Upper lobe of left lung (tissue), 6 donors: ENCODE data around the gene ASTL. TPM values are rescaled to one million over a fixed set of nuclear protein-coding genes. Genes with fewer than 3 reads are reported as not detected.
A peak's percentile ranks its signal among the peaks of the same experiment; 100 is the strongest.

Source experiments
- ATAC-seq, 2 donors: fragments of 200-7000 bp; cut with Tn5 transposase; one replicate each; pipeline ENCODE4 v1.9.1; 2022; ENCODE audit warnings: mild to moderate bottlenecking in 2 of 2, moderate library complexity in 2 of 2; ENCODE audit not compliant: low FRiP score in 2 of 2
- DNase-seq, 2 donors: peaks; one replicate each; pipeline ENCODE4 v3.0.0-alpha.2; 2019 to 2020
- H3K27ac ChIP-seq, 4 donors: fragments of 200-600 bp; sonication (generic); one replicate each; pipeline ENCODE4 v1.5.1; 2016 to 2019
- H3K27me3 ChIP-seq, 4 donors: fragments of 200-600 bp; sonication (generic); one replicate each; pipeline ENCODE4 v1.5.1; 2017 to 2019
- H3K36me3 ChIP-seq, 4 donors: fragments of 200-600 bp; sonication (generic); one replicate each; pipeline ENCODE4 v1.5.1; 2016 to 2019
- H3K4me1 ChIP-seq, 4 donors: fragments of 200-600 bp; sonication (generic); one replicate each; pipeline ENCODE4 v1.5.1; 2018 to 2019
- H3K4me3 ChIP-seq, 4 donors: fragments of 200-600 bp; sonication (generic); one replicate each; pipeline ENCODE4 v1.5.1; 2017 to 2019; ENCODE audit warnings: mild to moderate bottlenecking in 2 of 4, moderate library complexity in 1 of 4
- H3K9me3 ChIP-seq, 4 donors: fragments of 200-600 bp; sonication (generic); one replicate each; pipeline ENCODE4 v1.5.1; 2018 to 2019
- CTCF ChIP-seq, 6 experiments: fragments of 450-650 bp in 4 of 6; fragments of 200-600 bp in 2 of 6; sonication (generic) in 2 of 6; IDR thresholded peaks; one replicate each; pipeline ENCODE4 v1.5.1; 2016 to 2019; ENCODE audit warnings: antibody characterized with exemption in 6 of 6
- EP300 ChIP-seq, 4 donors: sonication (generic); formaldehyde crosslinking; IDR thresholded peaks; one replicate each; pipeline ENCODE4 v1.5.1; 2017; ENCODE audit warnings: antibody characterized with exemption in 4 of 4, control low read depth in 2 of 4
- POLR2A ChIP-seq, 4 donors: fragments of 450-650 bp; IDR thresholded peaks; one replicate each; pipeline ENCODE4 v1.5.1; 2016 to 2017; ENCODE audit warnings: antibody characterized with exemption in 4 of 4, mild to moderate bottlenecking in 2 of 4
- POLR2AphosphoS5 ChIP-seq, 2 donors: sonication (generic); formaldehyde crosslinking; IDR thresholded peaks; one replicate each; pipeline ENCODE4 v1.5.1; 2017; ENCODE audit warnings: antibody characterized with exemption in 2 of 2
- WGBS, 2 donors: methylation state at CpG; one replicate each; pipeline ENCODE4 v1.1.5; 2017 to 2018; 5-methylcytosine and 5-hydroxymethylcytosine counted together
- total RNA-seq, 6 donors: library from RNA; depleted of rRNA in 4 of 6; stranded (reverse); fragments of >200 nt in 4 of 6; gene quantifications; one replicate each; pipeline versions ENCODE4 v1.1.0 to v1.2.1, GENCODE V29; 2016 to 2021
- donor health status: DM: no; HTN: no; CAD: no; lungs with moderate emphysema.
- donor health status: DM: no; HTN: yes; CAD: no; lungs with severe emphysema.

Gene ASTL
- total RNA-seq, 6 donors from 2014 or later: 0.23 to 1.3 (median 0.27) TPM; not detected in 3

DNA sequence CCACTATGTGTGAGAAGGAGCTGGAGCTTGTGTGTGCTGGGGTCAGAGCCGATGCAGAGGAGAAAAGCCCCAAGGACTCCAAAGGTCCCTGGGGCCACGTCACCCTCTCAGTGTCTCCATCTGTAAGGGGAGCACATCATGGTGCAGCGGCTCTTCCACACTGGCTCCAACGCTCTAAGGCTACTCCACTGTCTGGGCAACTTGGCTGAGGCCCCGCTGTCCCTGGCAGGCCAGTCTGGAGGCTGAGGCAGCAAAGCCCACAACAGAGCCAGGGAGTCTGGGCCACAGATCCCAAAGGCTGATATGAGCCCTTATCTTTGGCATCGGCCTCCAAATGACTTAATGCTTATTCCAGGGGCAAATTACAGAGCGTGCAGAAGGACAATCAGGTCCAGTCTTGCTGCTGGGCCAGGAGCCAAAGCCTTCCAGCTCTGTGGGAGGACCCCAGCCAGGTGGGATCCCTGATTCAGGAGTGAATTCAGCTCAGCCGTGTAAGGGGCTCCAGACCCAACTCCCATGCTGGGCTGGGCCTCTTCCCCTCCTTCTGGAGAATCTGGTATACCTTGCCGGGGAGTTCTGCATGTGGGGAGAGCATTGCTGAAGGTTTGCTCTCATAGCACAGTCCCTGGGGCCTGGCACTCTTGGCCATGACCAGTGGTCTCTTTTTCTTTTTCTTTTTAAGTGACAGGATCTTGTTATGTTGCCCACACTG lies 8.7 kb upstream of the ASTL start:
- peaks cover 0 to 5% (median 0%) of the 10 kb centered on the region in 4 donors for H3K27me3 ChIP-seq
- no peaks in the 10 kb centered on the region for H3K36me3 ChIP-seq
- H3K27ac ChIP-seq: peak overlapping the region in 2 of 4 donors; percentile 76 to 82
- ATAC-seq (no peak), DNase-seq (peak in 1 of 2 donors; percentile 20)
- H3K4me1 ChIP-seq: peaks cover 12 to 50% (median 27%) of the 10 kb centered on the region in 4 donors
- H3K9me3 ChIP-seq: no peaks in the 10 kb centered on the region
- WGBS, 2 donors: 80 to 84% methylated on average over 3 to 9 of the region's 9 CpGs
- TF ChIP-seq EP300 (IDR thresholded peaks at IDR 0.05) (no peak), POLR2A (IDR thresholded peaks at IDR 0.05) (no peak), POLR2AphosphoS5 (IDR thresholded peaks at IDR 0.05) (no peak), CTCF (IDR thresholded peaks at IDR 0.05) (no peak)
- no peak overlapping the region for H3K4me3 ChIP-seq

- peak overlapping the region in 2 of 4 donors; percentile 71 to 84 for H3K4me3 ChIP-seq
- peak in 1 of 2 donors; percentile 49 for TF ChIP-seq POLR2AphosphoS5 (IDR thresholded peaks at IDR 0.05)
- no peak for TF ChIP-seq EP300 (IDR thresholded peaks at IDR 0.05)
- peak in 1 of 6 experiments; percentile 5 for TF ChIP-seq CTCF (IDR thresholded peaks at IDR 0.05)
- peak in 2 of 4 donors; percentile 26 to 73 for TF ChIP-seq POLR2A (IDR thresholded peaks at IDR 0.05)
- peak overlapping the region in 3 of 4 donors; percentile 71 to 82 (median 76) for H3K27ac ChIP-seq
- no peaks in the 10 kb centered on the region for H3K9me3 ChIP-seq
- ATAC-seq (peak; percentile 49 to 62), DNase-seq (peak; percentile 78 to 87)
- H3K36me3 ChIP-seq: no peaks in the 10 kb centered on the region
- H3K27me3 ChIP-seq: peaks cover 0 to 5% (median 0%) of the 10 kb centered on the region in 4 donors
- H3K4me1 ChIP-seq: peaks cover 12 to 50% (median 27%) of the 10 kb centered on the region in 4 donors
- WGBS, 2 donors: 55 to 58% methylated on average over 4 to 19 of the region's 20 CpGs
Observed at GRCh38 chr2:96146153-96146880, 8.0 kb upstream of the ASTL start.

GRCh38 chr2:96145848-96146152 lies 7.5 kb upstream of the ASTL start:
- Histone ChIP-seq H3K36me3 (no peaks in the 10 kb centered on the region), H3K27ac (peak overlapping the region in 3 of 4 donors; percentile 71 to 82 (median 76)), H3K4me3 (peak overlapping the region in 3 of 4 donors; percentile 70 to 84 (median 71)), H3K4me1 (peaks cover 12 to 50% (median 27%) of the 10 kb centered on the region in 4 donors), H3K9me3 (no peaks in the 10 kb centered on the region), H3K27me3 (peaks cover 0 to 5% (median 0%) of the 10 kb centered on the region in 4 donors)
- WGBS, 2 donors: 10 to 34% methylated on average over 1 to 2 of the region's 3 CpGs
- ATAC-seq (no peak), DNase-seq (no peak)
- no peak for TF ChIP-seq POLR2A (IDR thresholded peaks at IDR 0.05)
- no peak for TF ChIP-seq EP300 (IDR thresholded peaks at IDR 0.05)
- TF ChIP-seq CTCF (IDR thresholded peaks at IDR 0.05): no peak
- no peak for TF ChIP-seq POLR2AphosphoS5 (IDR thresholded peaks at IDR 0.05)

GRCh38 chr2:96145036-96145847 lies 6.9 kb upstream of the ASTL start, which contains the start of gene DUSP2:
Gene DUSP2 (minus strand): TSS chr2:96145440. CDS start chr2:96145354, 86 bp downstream.
- ATAC-seq (peak; percentile 86 to 87), DNase-seq (peak; percentile 90 to 96)
- 9 to 13% methylated on average over 17 to 24 of the region's 94 CpGs for WGBS, 2 donors
- Histone ChIP-seq H3K4me3 (peak within 1 kb of the TSS; percentile 8 to 84 (median 70)), H3K27ac (peak within 1 kb of the TSS in 3 of 4 donors; percentile 71 to 82 (median 76)), H3K4me1 (peaks cover 12 to 50% (median 27%) of the 10 kb centered on the region in 4 donors), H3K27me3 (peaks cover 0 to 5% (median 0%) of the 10 kb centered on the region in 4 donors), H3K9me3 (no peaks in the 10 kb centered on the region), H3K36me3 (no peaks in the 10 kb centered on the region)
- TF ChIP-seq POLR2AphosphoS5 (IDR thresholded peaks at IDR 0.05) (peak; percentile 43 to 83), CTCF (IDR thresholded peaks at IDR 0.05) (peak in 3 of 6 experiments; percentile 6 to 29 (median 12)), POLR2A (IDR thresholded peaks at IDR 0.05) (peak in 2 of 4 donors; percentile 74 to 87), EP300 (IDR thresholded peaks at IDR 0.05) (no peak)
